Endothelial cell of umbilical vein (primary cell): ENCODE measurements around the gene SGO1. TPM values are rescaled to one million over a fixed set of nuclear protein-coding genes. Genes with fewer than 3 reads are reported as not detected.

Experiments
- BruUV-seq: library from RNA; stranded (reverse); fragments of 400-500 nt; replicated peaks from 2 replicates; lab custom pipeline; 2021; lab: Mats Ljungman, UMichigan
- CTCF ChIA-PET: fragments of 300-600, 350-600 bp; sonication (Branson Sonifier 250); formaldehyde crosslinking; loops from one replicate; lab custom pipeline; 2021; ENCODE audit warnings: antibody characterized with exemption, inconsistent platforms; lab: Charles Lee
- POLR2A ChIA-PET: fragments of 300-600, 350-600 bp; sonication (Branson Sonifier 250); formaldehyde crosslinking; loops from one replicate; lab custom pipeline; 2021; ENCODE audit warnings: antibody characterized with exemption, inconsistent platforms; lab: Charles Lee
- DNase-seq: peaks from one replicate; pipeline ENCODE4 v3.0.0-alpha.2; 2011; ENCODE audit warnings: low read depth, low spot score
- FAIRE-seq: peaks from 2 replicates; lab custom pipeline; 2011; peaks lifted over from hg19 to GRCh38; lab: Jason Lieb, UNC
- H2AFZ ChIP-seq: 2 replicates; pipeline ENCODE4 v1.6.0; 2012; ENCODE audit warnings: low read depth, low read length, control low read depth, inconsistent platforms
- H3K27ac ChIP-seq: 2 replicates; pipeline ENCODE4 v1.5.1; 2011; ENCODE audit warnings: low read depth, mild to moderate bottlenecking, control low read depth, low read length, moderate library complexity; ENCODE audit not compliant: insufficient read depth
- H3K27me3 ChIP-seq, 2 experiments: 2 replicates each; pipeline versions ENCODE4 v1.6.0 to v1.6.1; 2011; ENCODE audit warnings: low read length in 2 of 2, mixed read lengths in 1 of 2; ENCODE audit not compliant: control insufficient read depth in 2 of 2, insufficient read depth in 2 of 2
- H3K36me3 ChIP-seq, 2 experiments: 2 replicates in 1 of 2; 3 replicates in 1 of 2; pipeline ENCODE4 v1.5.1; 2011; ENCODE audit warnings: low read length in 2 of 2, mild to moderate bottlenecking in 1 of 2, moderate library complexity in 1 of 2; ENCODE audit not compliant: control insufficient read depth in 2 of 2, insufficient read depth in 2 of 2; ENCODE audit errors: extremely low read depth in 1 of 2
- H3K4me1 ChIP-seq: 3 replicates; pipeline ENCODE4 v1.5.1; 2011; ENCODE audit warnings: mild to moderate bottlenecking, low read length; ENCODE audit not compliant: control insufficient read depth, insufficient read depth; ENCODE audit errors: extremely low read depth
- H3K4me2 ChIP-seq: 2 replicates; pipeline ENCODE4 v1.6.1; 2011; ENCODE audit warnings: low read length, control low read depth, mixed read lengths; ENCODE audit not compliant: insufficient read depth
- H3K4me3 ChIP-seq, 3 experiments: fragments of 200-600 bp in 1 of 3; sonication (generic), shearing (Covaris generic) in 1 of 3; replicated peaks in 1 of 3; 2 replicates each; pipeline ENCODE4 v1.5.1; 2011 to 2016; ENCODE audit warnings: control low read depth in 3 of 3, low read length in 3 of 3, mild to moderate bottlenecking in 2 of 3, inconsistent platforms in 1 of 3, low read depth in 1 of 3, moderate library complexity in 1 of 3; ENCODE audit not compliant: insufficient read depth in 1 of 3
- H3K79me2 ChIP-seq: 2 replicates; pipeline ENCODE4 v1.6.0; 2012; ENCODE audit warnings: low read length, inconsistent platforms; ENCODE audit not compliant: control insufficient read depth, insufficient read depth
- H3K9ac ChIP-seq: replicated peaks from 2 replicates; pipeline ENCODE3; 2011; ENCODE audit warnings: low read length, control low read depth; ENCODE audit not compliant: insufficient read depth; ENCODE audit errors: extremely low read depth
- H3K9me1 ChIP-seq: replicated peaks from 3 replicates; pipeline ENCODE4 v1.6.0; 2011; ENCODE audit warnings: mild to moderate bottlenecking, low read length; ENCODE audit not compliant: control insufficient read depth, insufficient read depth; ENCODE audit errors: extremely low read depth
- H3K9me3 ChIP-seq: replicated peaks from 2 replicates; pipeline ENCODE4 v1.5.1; 2012; ENCODE audit warnings: low read length, inconsistent platforms; ENCODE audit not compliant: control insufficient read depth, insufficient read depth
- H4K20me1 ChIP-seq: replicated peaks from 2 replicates; pipeline ENCODE3; 2011; ENCODE audit warnings: mild to moderate bottlenecking, low read length; ENCODE audit not compliant: control insufficient read depth, insufficient read depth; ENCODE audit errors: extremely low read depth
- EZH2 ChIP-seq: IDR thresholded peaks from 2 replicates; pipeline ENCODE4 v1.6.1; 2012; ENCODE audit warnings: borderline replicate concordance, low read depth, mild to moderate bottlenecking, moderate library complexity, low read length, inconsistent platforms; ENCODE audit not compliant: severe bottlenecking
- JUN ChIP-seq: IDR thresholded peaks from 2 replicates; pipeline ENCODE4 v1.6.1; 2011; ENCODE audit warnings: borderline replicate concordance, low read depth; ENCODE audit not compliant: insufficient read length, insufficient read depth
- MYC ChIP-seq: IDR thresholded peaks from one replicate; pipeline ENCODE4 v1.6.1; 2011; ENCODE audit warnings: mild to moderate bottlenecking, low read depth, low read length
- POLR2A ChIP-seq: IDR thresholded peaks from 2 replicates; pipeline ENCODE4 v1.6.1; 2012; ENCODE audit warnings: low read depth, mild to moderate bottlenecking, control low read depth, low read length
- dilution Hi-C: fragments of 300-500 bp; cut with MboI; formaldehyde crosslinking; loops from one replicate; pipeline ENCODE4 v1.15.0; 2019; ENCODE audit warnings: low sequenced_read_pairs; ENCODE audit not compliant: extremely low pct_ligation_motif_present
- intact Hi-C: fragments of 100-400 bp; cut with micrococcal nuclease; formaldehyde crosslinking; loops from one replicate; pipeline ENCODE4 v1.10.0; 2022
- polyA plus RNA-seq, 4 experiments: library from polyadenylated mRNA; depleted of rRNA in 3 of 4; stranded (reverse) in 3 of 4; unstranded in 1 of 4; fragments of >200 nt; gene quantifications; 2 replicates each; pipeline versions ENCODE4 v1.2.1 to v1.2.3, GENCODE V29; 2011 to 2012; ENCODE audit warnings: missing spikeins in 1 of 4
- total RNA-seq: library from RNA; stranded (reverse); gene quantifications from 2 replicates; pipeline ENCODE4 v1.2.3, GENCODE V29; 2021
- TF ChIP-seq, protein P1 (sequence below): IDR thresholded peaks from 2 replicates; pipeline ENCODE4 v1.6.1; 2011; ENCODE audit not compliant: insufficient read depth, insufficient read length
- TF ChIP-seq, protein P2 (sequence below), 2 donors: IDR thresholded peaks; 1 replicate in 1 of 2; 2 replicates in 1 of 2; pipeline ENCODE4 v1.5.1; 2011; ENCODE audit warnings: low read length in 2 of 2, mild to moderate bottlenecking in 2 of 2, moderate library complexity in 2 of 2, control low read depth in 1 of 2, inconsistent platforms in 1 of 2, low read depth in 1 of 2; ENCODE audit not compliant: insufficient read depth in 1 of 2; ENCODE audit errors: extremely low read depth in 1 of 2

The SGO1 gene
- total and polyA plus RNA-seq, 2 donors (not counting 3 experiments of a cell fraction or from before 2014, with no cell fraction given) = 2.0 to 21.7 TPM

DNA sequence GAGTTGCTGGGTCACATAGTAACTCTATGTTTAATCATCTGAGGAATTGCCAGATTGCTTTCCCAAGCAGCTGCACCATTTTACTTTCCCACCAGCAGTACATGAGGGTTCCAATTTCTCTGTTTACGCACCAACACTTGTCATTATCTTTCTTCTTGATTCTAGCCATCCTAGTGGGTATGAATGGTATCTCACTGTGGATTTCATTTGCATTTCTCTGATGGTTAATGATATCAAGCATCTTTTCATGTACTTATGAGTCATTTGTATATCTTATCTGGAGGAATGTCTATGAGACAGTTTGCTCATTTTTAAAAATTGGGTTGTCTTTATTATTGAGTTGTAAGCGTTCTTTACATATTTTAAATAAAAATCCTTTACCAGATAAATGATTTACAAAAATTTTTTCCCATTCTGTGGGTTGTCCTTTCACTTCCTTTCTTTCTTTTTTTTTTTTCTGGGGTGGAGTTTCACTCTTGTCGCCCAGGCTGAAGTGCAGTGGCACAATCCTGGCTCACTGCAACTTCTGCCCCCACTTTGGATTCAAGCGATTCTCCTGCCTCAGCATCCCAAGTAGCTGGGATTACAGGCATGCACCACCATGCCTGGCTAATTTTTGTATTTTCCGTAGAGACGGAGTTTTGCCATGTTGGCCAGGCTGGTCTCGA, 8.9 kb upstream of the SGO1 start:
- H3K9me1 ChIP-seq = no peaks in the 10 kb centered on the region
- H2AFZ ChIP-seq = no peak overlapping the region
- H3K9me3 ChIP-seq = no peaks in the 10 kb centered on the region
- no peaks in the 10 kb centered on the region for H3K79me2 ChIP-seq
- peaks cover 3% of the 10 kb centered on the region for H3K4me1 ChIP-seq
- no peaks in the 10 kb centered on the region for H4K20me1 ChIP-seq
- no peaks in the 10 kb centered on the region for H3K27me3 ChIP-seq
- ChIA-PET CTCF (no interaction called here), POLR2A (no interaction called here)
- H3K4me3 ChIP-seq = no peak overlapping the region
- H3K4me2 ChIP-seq = no peak overlapping the region
- FAIRE-seq (no peak), DNase-seq (no peak)
- H3K27ac ChIP-seq = no peak overlapping the region
- dilution Hi-C loops (no loop called here), intact Hi-C loops (no loop called here)
- TF ChIP-seq POLR2A (no peak), JUN (no peak), EZH2 (no peak), MYC (no peak)
- TF ChIP-seq, protein P1, sequence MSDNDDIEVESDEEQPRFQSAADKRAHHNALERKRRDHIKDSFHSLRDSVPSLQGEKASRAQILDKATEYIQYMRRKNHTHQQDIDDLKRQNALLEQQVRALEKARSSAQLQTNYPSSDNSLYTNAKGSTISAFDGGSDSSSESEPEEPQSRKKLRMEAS = no peak
- TF ChIP-seq, protein P2, sequence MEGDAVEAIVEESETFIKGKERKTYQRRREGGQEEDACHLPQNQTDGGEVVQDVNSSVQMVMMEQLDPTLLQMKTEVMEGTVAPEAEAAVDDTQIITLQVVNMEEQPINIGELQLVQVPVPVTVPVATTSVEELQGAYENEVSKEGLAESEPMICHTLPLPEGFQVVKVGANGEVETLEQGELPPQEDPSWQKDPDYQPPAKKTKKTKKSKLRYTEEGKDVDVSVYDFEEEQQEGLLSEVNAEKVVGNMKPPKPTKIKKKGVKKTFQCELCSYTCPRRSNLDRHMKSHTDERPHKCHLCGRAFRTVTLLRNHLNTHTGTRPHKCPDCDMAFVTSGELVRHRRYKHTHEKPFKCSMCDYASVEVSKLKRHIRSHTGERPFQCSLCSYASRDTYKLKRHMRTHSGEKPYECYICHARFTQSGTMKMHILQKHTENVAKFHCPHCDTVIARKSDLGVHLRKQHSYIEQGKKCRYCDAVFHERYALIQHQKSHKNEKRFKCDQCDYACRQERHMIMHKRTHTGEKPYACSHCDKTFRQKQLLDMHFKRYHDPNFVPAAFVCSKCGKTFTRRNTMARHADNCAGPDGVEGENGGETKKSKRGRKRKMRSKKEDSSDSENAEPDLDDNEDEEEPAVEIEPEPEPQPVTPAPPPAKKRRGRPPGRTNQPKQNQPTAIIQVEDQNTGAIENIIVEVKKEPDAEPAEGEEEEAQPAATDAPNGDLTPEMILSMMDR (IDR thresholded peaks at IDR 0.05; ENCODE audit: extremely low read depth in 1 of 2, insufficient read depth in 1 of 2, low read depth in 1 of 2, low read length in 2 of 2) = no peak
- H3K36me3 ChIP-seq = no peaks in the 10 kb centered on the region
- H3K9ac ChIP-seq = no peak overlapping the region
- no TSS peak for BruUV-seq
